AG10803 (cell line): Measurements from ENCODE around the gene PPP1R37.
A peak's percentile ranks its signal among the peaks of the same experiment; 100 is the strongest.

Source experiments
- DNase-seq: peaks from one replicate; pipeline ENCODE4 v3.0.0; 2010; ENCODE audit warnings: low read depth
- H3K4me3 ChIP-seq: 2 replicates; pipeline ENCODE4 v1.5.1; 2011; ENCODE audit warnings: mild to moderate bottlenecking, low read length, control low read depth
- CTCF ChIP-seq: conservative IDR thresholded peaks from 2 replicates; pipeline ENCODE4 v1.5.1; 2011; ENCODE audit warnings: mild to moderate bottlenecking, low read length, control low read depth, inconsistent platforms

Gene PPP1R37

GRCh38 chr19:45151821-45152503, 59.0 kb downstream of the PPP1R37 start:
- H3K4me3 ChIP-seq, result no peak overlapping the region
- no peak for TF ChIP-seq CTCF
- no peak for DNase-seq

DNA sequence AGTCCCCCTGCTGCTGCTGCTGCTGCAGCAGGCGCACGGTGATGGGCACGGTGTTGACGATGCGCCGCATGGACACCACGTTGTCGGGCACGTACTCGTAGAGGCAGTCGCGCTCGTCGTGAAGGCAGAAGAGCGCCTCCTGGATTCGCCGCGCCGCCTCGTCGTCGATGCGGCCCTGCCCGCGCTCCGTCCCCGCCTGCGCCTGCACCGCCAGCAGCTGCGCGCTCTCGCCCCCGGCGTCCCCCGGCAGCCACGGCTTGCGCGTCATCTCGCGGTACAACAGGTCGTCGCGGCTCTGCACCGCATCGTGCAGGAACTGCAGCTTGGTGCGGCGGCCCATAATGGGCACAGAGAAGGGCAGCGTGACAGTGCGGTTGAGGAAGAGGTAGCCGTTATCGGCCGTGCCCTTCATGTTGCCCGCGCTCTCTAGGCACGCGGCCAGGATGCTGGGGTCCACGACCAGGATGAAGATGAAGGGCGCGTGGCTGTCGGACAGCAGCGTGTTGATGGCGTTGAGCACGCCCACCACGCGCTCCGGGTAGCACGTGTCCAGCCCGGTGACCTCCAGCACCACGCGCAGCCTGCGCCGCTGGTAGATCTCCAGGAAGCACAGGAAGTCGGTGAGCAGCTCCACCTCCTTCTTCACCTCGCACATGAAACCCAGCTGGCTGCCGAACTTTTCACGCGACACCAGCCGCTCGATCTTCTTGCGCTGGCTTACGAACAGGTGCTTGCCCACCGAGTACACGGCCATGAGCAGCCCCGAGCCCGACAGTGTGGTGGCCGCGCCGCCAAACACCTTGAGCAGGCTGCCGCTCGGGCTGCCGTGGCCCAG, 59.7 kb downstream of the PPP1R37 start:
- H3K4me3 ChIP-seq, result peak overlapping the region; percentile 24
- no peak for TF ChIP-seq CTCF
- DNase-seq, result peak; percentile 36

- no peak for TF ChIP-seq CTCF
- peak overlapping the region; percentile 7; the same call in 1 of the 2 replicates for H3K4me3 ChIP-seq
- DNase-seq, result peak; percentile 26
Observed at GRCh38 chr19:45153339-45154063, 60.5 kb downstream of the PPP1R37 start.

GRCh38 chr19:45154064-45154827, 61.3 kb downstream of the PPP1R37 start:
- DNase-seq, result peak; percentile 50
- H3K4me3 ChIP-seq, result no peak overlapping the region
- TF ChIP-seq CTCF, result no peak

DNA sequence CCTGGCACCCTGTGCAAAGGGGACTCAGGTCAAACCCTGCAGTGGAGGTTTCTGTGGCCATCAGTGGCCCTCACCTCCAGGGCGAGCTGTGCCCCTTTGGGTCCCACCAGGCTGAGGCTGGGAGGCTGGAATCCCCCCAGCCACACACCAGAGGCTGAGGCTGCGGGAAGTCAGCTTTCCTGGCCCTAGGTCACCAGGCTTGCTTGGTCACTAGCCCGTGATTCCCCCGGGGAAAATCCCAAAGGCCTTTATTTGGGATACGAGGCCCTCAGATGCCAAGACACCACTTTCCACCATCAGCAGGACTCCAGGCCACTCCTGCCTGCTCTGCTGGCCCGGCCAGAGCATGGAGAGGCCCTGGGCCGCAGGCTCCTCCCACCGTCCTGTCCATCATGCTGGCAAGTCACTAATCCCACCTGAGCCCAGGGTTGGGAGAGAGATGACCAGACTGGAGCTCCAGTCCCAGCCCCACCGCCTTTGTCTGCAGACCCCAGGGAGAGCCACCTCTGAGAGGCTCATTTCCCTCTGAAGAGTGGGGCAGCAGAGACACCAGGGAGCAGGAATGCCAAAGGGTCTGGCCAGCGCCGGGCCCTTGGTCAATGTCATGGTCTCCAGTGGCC, 63.1 kb downstream of the PPP1R37 start:
- no peak for DNase-seq
- no peak for TF ChIP-seq CTCF
- no peak overlapping the region for H3K4me3 ChIP-seq

DNA sequence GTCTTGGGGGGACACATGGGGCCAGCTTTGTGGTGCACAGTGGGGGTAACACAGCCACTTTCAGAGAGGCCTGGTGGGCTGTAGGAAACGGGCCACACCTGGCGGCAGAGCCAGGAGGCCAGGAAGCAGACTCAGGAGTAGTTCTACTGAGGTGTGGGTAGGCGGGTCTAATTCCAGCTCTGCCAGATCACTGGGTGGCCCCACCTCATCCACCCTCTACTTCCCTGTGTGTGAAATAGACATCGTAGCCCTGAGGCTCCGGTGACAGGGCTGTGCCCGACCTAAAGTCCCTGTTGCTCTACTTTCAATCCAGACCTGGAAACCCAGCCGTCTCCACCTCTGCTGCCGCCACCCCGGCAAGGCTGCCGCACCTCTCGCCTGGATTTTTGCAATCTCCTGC, 63.8 kb downstream of the PPP1R37 start:
- DNase-seq, result no peak
- H3K4me3 ChIP-seq, result no peak overlapping the region
- TF ChIP-seq CTCF, result no peak
